Brain microvascular endothelial cell (primary cell): ENCODE measurements around the gene GON7.
A peak's percentile ranks its signal among the peaks of the same experiment; 100 is the strongest.

Source experiments
- DNase-seq: peaks from one replicate; pipeline ENCODE4 v3.0.0-alpha.2; 2020
- H3K27ac ChIP-seq: fragments of 250-450 bp; sonication (Bioruptor Pico); 2 replicates; pipeline ENCODE4 v1.5.1; 2020; ENCODE audit warnings: mild to moderate bottlenecking, moderate library complexity
- H3K27me3 ChIP-seq: fragments of 250-450 bp; sonication (Bioruptor Pico); replicated peaks from 2 replicates; pipeline ENCODE4 v1.5.1; 2020; ENCODE audit warnings: mild to moderate bottlenecking
- H3K36me3 ChIP-seq: fragments of 250-450 bp; sonication (Bioruptor Pico); replicated peaks from 2 replicates; pipeline ENCODE4 v1.5.1; 2020; ENCODE audit warnings: mild to moderate bottlenecking
- H3K4me3 ChIP-seq: 2 replicates; pipeline ENCODE4 v1.5.1; 2011; ENCODE audit warnings: low read depth, mild to moderate bottlenecking, control low read depth, low read length, moderate library complexity
- CTCF ChIP-seq: IDR thresholded peaks from 2 replicates; pipeline ENCODE4 v1.5.1; 2011; ENCODE audit warnings: low read depth, mild to moderate bottlenecking, moderate library complexity, low read length, control low read depth, inconsistent platforms; ENCODE audit errors: missing control alignments
- in situ Hi-C: cut with HindIII; loops from 2 replicates; pipeline ENCODE4 v1.10.0; 2017; ENCODE audit warnings: low sequenced_read_pairs, low pct_ligation_motif_present

GON7 gene

GRCh38 chr14:93206793-93207467 lies at the start of gene GON7, which contains the start of gene UBR7:
GON7 (minus strand) TSS chr14:93207065; CDS start chr14:93207037, 28 bp downstream.
UBR7 (plus strand) TSS chr14:93207256; CDS start chr14:93207292, 36 bp downstream.
- DNase-seq, result peak; percentile 97
- no peaks in the 10 kb centered on the region for H3K27me3 ChIP-seq
- H3K36me3 ChIP-seq, result no peaks in the 10 kb centered on the region
- peak; percentile 40 for TF ChIP-seq CTCF
- in situ Hi-C loops, result no loop called here
- H3K4me3 ChIP-seq, result peak within 1 kb of the TSS; percentile 88
- H3K27ac ChIP-seq, result peak within 1 kb of the TSS; percentile 51

GRCh38 chr14:93249128-93249831 lies 42.4 kb upstream of the GON7 start:
- no peak for TF ChIP-seq CTCF
- peaks cover 16% of the 10 kb centered on the region for H3K36me3 ChIP-seq
- in situ Hi-C loops, result no loop called here

GRCh38 chr14:93246534-93246933 lies 39.7 kb upstream of the GON7 start:
- Histone ChIP-seq H3K4me3 (no peak overlapping the region), H3K27me3 (no peaks in the 10 kb centered on the region), H3K27ac (no peak overlapping the region), H3K36me3 (peaks cover 26% of the 10 kb centered on the region)
- no peak for TF ChIP-seq CTCF
- in situ Hi-C loops, result no loop called here
- DNase-seq, result no peak

More at GRCh38 chr14:93249128-93249831, 42.4 kb upstream of the GON7 start:
- H3K27me3 ChIP-seq, result no peaks in the 10 kb centered on the region
- H3K4me3 ChIP-seq, result no peak overlapping the region
- no peak for DNase-seq
- no peak overlapping the region for H3K27ac ChIP-seq

- TF ChIP-seq CTCF, result no peak
- DNase-seq, result no peak
- Histone ChIP-seq H3K4me3 (no peak overlapping the region), H3K27me3 (no peaks in the 10 kb centered on the region), H3K36me3 (peaks cover 24% of the 10 kb centered on the region), H3K27ac (no peak overlapping the region)
- in situ Hi-C loops, result no loop called here
Measured at GRCh38 chr14:93245764-93246420, 39.0 kb upstream of the GON7 start.

GRCh38 chr14:93240678-93241000 lies 33.8 kb upstream of the GON7 start:
- no peaks in the 10 kb centered on the region for H3K27me3 ChIP-seq
- no peak overlapping the region for H3K4me3 ChIP-seq
- peaks cover 19% of the 10 kb centered on the region for H3K36me3 ChIP-seq
- no peak for DNase-seq
- no peak for TF ChIP-seq CTCF
- in situ Hi-C loops, result no loop called here
- H3K27ac ChIP-seq, result no peak overlapping the region
